Measurements from ENCODE around the gene NPHP4.

Gene NPHP4

DNA sequence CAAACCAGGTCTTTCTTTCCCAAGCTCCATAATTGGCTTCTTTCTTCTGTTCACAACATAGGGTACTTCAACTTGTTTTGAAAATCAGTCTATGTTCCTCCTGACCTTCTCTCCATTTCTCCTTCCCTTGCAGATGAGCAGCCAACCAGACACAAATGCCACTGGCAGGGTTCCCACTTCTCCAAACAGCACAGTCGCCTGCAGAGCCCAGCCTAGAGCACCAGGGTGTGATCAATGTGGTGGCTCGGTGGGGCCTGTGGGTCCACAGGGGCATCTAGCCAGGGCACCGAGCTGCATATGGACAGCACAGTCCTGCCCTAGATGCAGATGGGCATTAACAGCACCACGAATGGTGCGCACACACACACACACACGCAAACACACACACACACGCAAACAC, 112.8 kb downstream of the NPHP4 start:
- no peak for DNase-seq (ENCODE audit: low read depth, low spot score)

DNA sequence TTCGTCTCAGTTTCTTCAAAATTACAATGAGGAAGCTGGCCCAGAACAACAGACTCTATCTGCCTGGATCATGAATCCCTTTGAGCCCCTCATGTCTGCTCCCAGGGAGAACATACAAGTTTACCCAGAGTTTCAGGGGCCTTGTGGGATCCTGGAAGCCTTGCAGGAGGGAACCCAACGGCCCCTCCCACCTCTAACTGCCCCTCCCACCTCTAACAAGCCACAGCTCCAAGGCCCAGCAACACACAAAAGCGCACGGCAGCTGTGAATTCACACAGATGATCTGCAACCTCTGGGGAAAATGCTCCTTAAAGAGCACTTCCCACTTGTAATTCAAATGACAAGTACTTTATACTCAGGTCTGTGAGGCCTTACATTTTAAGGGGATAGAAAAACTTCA, 113.3 kb downstream of the NPHP4 start:
- DNase-seq (ENCODE audit: low read depth, low spot score): no peak

DNA sequence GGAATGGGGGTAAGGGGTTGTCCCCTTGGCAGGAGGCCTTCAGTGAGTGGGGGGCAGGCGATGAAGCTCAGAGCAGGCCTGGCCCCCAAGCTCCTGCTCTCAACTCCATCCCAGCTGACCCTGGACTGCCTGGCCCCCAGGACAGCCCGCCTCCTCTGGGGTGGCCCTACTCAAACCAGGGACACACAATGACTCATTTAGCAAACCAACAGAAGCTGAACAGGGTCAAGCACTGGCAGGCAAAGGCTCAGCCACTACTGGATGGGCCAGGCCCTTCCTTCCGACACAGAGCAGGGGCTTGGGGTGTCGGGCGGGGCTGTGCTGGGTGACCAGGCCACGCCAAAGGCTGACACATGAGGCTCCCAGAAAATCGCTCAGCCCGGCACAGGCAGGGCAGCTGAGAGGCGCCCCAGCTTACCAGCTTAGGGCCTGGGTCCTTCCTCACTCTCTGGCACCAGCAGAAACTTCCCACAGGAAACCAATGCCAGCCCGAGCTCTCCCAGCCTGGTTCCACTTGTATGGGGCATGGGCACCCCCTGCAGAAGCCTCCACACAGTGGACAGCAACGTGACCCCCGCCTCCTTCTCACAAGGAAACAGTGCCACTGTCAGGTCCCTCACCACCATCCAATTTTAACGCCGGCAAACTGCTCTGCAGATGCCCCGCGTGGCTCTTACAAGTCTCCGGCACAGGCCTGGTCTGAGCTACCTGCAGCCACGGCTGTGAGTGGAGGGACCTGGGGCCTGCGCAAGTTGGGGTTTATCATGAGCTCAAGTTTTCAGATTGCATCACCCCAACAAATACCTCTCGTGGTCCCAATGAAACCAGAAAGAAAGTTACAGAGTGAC, 114.3 kb downstream of the NPHP4 start:
- no peak for DNase-seq (ENCODE audit: low read depth, low spot score)

DNA sequence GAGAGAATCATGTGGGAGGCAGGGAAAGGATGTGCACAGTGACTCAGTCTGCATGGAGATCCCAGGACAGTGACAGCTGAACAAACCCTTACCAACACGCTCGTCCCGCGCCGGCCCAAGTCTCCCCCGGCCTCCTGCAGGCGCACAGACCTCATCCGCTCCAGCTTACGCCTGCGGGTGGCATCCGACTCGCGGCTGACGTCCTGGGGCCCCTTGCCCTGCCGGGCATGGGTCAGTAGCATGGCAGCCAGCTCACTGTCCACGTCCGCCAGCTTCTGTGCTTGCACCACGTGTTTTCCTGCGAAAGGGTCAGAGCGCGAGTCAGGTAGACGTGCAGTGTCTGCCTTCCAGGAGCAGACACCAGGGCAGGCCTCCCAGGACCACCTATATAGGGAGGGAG, 115.2 kb downstream of the NPHP4 start:
- no peak for DNase-seq (ENCODE audit: low read depth, low spot score)

DNA sequence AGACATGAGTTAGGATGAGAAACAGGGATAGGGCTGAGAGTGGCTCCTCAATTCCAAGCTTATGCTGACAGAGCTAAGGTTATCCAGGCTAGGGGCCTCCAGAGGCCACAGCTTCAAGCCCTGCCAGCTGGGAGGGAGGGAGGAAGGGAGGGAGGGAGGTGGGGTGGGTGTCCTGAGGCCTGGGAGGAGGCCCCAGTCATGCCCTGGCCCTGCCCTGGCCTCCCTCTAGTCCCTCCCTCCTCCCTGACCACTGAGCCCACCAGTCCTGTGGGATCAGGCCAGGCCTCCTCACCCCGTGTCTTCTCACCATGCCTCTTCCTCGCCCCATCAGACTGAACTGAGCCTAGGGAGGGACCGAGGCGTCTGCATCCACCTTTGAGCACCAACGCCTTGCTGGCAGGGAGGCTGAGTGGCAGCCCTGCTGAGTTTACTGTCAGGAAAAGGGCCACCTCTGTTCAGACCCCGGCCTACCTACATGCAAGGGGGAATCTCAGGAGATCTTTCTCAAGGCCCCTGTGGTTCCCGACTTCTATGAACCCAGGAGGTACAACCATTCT, 116.1 kb downstream of the NPHP4 start:
- DNase-seq (ENCODE audit: low read depth, low spot score): no peak

DNA sequence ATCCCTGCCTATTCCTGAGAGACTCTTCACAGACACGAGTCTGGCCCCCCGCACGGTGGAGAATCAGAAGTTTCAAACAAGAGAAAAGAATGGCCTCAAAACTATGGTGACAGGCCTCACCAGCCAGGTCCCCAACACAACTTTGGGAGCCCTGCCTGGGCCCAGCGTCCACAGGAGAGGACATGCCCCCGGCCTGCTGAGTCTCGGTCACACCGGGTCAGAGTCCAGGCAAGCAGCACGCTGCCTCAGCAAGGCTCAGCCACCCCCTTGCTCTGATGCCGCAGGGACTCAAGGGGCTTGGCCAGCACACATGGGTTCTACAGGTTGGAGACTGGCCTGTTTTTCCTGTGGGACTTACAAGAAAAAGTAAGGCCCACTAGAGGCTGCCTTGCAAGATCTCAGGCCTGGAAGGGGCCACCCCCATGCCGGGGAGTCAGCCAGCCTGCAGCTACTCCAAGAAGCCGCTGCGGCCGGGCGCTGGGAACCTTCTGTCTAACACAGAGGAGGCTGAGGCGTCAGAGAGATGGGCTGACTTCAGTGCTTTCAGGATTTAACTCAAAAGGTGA, 116.8 kb downstream of the NPHP4 start:
- DNase-seq (ENCODE audit: low read depth, low spot score): no peak

DNA sequence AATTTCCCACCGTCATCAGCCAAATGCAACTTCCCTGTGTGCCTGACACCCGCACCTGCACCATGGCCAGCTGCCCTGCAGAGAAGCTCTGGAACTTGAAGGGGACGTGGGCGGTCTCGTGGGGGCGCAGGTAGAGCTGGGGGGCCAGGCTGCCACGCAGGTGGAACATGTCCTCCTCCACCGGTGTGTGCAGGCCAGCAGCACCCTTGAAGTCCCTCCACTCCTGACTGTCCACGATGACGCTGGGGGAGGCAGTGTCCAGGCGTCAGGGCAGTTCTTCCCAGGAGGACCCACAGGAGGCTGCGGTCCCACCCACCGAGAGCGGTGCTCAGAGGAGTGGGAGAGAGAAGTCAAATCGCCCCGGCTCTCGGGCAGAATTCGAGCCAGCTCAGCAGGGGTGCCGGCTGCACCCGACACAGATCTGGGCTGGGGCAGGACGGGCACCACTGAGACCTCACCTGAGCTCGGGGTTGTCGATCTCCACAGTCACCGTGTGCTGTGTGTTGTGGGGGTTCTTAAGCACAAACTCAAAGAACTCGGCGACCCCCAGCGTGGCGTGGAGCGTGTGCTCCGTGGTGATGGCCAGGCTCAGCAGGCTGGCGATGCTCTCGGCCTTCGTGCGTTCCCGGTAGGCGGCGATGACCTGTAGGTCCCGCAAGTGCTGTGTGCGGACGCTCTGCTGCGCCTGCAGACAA, 117.7 kb downstream of the NPHP4 start:
- no peak for DNase-seq (ENCODE audit: low read depth, low spot score)

DNA sequence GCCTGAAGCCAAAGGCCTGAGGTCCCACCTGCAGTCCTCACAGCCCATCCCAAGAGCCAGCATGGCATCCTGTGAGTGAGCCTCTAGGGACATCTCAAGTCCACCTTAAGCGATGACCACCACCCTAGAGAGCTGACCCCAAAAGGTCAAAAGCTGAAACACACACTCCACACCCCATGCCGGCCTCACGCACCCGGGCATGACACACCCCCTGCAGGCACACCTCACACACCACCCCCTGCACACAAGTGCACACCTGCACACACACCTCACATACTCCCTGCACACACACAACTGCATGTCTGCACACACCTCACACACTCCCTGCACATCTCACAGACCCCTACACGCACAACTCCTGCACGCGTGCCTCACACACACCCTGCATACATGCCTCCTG, 118.7 kb downstream of the NPHP4 start:
- DNase-seq (ENCODE audit: low read depth, low spot score): no peak

DNA sequence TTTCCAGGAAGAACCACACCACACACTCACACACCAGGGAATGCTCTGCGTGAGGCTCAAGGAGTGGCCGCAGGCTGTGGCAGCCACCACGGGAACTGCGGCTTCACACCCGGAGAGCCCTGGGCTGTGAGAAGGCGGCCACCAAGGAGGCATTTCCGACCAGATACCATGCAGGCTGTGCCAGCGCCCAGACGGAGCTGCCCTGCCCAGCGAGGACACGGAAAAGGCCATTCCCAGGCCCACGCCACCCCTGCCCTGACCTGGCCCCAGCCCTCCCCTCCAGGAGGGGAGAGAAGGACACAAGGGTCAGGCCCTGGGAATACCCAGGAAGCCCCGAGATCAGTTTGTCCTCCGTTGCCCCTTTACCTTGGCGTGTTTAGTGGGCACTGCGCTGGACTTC, 119.3 kb downstream of the NPHP4 start:
- DNase-seq (ENCODE audit: low read depth, low spot score): no peak

DNA sequence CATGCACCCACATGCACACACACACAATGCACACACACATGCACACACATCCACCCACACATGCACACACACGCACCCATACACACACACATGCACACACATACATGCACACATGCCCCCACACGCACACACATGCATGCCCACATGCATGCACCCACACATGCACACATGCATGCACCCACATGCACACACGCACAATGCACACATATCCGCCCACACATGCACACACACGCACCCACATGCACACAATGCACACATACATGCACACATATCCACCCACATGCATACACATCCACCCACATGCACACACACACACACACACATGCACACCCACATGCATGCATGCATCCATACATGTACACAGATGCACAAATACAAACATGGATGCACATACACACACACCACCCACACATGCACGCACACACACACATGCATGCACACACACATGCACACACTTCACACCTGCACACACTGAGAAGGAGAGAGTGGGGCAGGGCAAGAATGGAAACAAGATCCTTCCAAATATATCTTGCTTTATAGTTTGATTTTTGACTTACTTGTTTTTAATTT, 123.2 kb downstream of the NPHP4 start:
- DNase-seq (ENCODE audit: low read depth, low spot score): no peak

DNA sequence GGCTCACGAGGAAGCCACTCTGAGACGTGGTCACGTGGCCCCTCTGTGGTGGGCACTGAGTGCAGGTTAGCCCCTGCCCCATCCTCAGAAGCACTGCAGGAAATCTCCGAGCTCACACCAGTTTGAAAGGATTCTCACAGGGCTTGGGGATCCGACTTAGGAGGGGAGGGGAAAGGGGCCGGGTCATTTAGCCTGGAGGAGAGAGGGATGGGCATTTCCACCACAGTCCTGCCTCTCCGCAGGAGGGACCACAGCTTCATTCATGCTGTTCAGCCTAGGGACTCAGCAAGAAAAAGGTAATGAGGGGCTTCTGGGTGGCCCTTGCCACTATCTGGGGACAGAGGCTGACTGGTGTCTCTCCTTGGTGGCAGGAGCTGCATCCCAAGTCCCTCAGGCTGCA, 126.5 kb downstream of the NPHP4 start:
- no peak for DNase-seq (ENCODE audit: low read depth, low spot score)

DNA sequence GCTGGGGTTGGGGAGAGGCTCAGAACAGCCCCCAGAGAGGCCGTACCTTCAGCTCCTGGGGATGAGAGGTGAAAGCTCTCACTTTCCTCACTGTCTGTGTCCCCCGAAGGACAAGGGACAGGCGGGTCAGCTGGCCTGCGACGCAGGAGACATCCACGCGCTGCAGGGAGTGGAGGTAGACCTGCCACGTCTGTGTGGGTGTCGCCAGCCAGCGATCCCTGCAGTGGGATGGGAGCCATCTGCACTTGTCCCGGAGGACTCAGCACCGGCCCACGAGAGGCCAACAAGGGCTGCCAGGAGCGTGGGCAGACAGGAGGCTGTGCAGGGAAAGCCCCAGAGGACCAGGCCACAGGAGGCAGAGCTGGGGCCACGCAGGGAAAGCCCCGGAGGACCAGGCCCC, 127.2 kb downstream of the NPHP4 start:
- no peak for DNase-seq (ENCODE audit: low read depth, low spot score)

DNA sequence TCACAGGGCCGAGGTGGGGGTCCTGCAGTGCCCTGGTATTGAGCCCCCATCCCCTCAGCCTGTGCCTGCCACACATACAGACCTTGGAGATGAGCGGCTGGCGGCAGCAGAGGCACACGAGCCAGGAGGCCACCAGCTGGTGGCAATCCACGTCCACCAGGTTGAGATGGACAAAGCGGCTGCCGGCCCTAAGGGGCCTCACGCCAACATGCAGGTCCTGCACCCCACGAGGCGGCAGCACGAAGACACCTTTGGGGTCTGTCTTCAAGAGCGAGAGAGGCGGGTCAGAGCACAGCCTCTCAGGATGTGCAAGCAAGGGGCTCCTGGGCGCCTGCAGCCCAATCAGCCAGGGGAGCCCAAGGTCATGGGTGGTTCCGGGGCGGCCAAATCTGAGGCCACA, 128.0 kb downstream of the NPHP4 start:
- DNase-seq (ENCODE audit: low read depth, low spot score): no peak

DNA sequence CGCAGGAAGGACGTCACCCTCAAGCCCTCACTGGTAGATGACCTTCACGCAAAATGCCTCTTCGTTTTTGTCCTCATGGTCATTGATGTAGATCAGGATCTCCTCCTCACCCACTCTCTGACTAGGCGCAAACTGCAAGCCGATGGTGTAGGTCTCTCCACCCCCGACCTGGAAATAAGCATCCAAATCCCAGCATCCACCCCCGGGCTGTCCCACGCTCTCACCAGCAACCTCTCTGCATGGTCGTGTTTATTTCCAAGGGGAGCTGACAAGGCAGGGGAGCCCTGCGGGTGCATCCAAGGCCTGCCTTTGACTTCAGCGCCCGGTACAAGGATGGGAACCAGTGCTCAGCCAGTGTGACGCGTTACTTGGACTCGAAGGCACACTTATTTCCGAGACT, 129.0 kb downstream of the NPHP4 start:
- DNase-seq (ENCODE audit: low read depth, low spot score): no peak

DNA sequence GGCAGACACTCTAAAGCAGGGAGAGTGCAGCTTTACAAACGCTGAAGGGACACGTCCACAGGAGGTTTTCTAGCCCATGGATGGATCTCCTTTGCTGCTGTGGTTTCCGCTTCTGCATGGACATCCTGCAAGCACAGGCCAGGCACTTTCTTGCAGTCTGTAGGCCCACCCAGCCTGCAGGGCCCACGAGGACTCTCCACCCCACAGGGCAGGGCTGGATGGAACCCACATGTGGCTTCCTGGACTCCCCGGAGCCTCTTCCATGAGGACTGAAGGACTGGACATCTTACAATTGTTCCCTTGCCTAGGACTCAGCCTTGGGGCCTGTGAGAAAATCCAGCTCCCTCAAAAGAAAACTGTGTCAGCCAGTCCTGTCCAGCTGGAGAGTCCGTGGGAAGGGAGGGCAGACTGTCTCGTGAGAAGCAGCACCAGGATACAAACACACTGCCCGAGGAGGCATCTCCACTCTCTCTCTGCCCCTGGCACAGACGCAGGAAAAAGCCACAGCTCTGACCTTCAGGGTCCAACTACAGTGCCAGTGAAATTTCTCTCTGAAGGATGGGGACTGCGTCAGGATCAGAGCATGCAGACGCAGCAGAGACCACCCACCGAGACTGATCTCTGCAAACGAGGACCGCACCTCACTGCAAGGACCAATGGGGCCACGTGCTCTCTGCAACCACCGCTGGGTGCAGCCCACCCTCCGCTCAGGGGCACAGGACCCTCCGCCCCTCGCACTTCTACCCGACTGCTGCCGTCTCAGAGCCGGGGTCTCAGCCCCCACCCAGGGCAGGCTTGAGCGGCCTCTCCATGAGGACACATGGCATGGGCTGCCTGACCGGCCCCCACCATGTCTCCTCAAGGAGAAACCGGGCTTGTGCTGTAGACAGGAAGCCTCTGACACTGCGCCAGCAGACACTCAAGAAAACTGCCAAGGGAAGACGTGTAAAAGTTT, 130.1 kb downstream of the NPHP4 start:
- DNase-seq (ENCODE audit: low read depth, low spot score): no peak

DNA sequence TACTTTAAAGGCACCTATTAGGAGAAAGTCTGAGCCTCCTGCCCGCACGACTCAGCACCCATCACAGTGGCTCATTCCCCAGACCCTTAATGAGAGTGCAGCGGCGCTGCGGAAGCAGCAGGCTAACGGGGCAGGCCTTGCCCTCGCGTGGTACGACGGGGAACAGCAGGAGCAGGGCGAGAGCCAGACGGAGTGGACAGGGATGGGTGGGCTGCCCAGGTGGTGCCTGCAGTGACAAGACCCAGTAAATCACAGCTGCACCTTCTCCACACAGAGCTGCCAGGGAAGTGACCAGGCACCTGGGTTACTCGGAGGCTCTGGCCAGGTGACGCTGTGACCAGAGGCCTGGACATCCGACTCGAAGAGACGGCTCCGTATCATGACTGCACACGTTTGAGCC, 131.9 kb downstream of the NPHP4 start:
- DNase-seq (ENCODE audit: low read depth, low spot score): no peak

DNA sequence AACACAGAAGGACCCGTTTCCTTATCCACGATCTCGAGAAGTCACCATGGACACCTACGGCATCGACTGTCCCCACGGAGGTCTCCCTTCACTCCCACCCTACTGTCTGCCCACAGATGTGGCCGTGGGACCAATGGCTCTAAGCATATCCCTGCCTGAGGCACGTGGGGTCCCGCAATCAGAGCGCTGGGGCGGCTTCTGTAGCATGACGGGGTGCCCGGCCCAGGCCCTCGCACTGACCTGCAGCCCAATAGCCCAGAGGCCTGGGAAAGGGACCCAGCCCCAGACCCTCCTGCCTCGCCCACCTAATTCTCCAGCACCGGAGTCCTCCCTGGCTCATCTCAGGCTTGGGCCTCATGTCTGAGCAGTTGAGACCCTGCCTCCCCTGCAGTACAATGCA, 132.5 kb downstream of the NPHP4 start:
- no peak for DNase-seq (ENCODE audit: low read depth, low spot score)

DNA sequence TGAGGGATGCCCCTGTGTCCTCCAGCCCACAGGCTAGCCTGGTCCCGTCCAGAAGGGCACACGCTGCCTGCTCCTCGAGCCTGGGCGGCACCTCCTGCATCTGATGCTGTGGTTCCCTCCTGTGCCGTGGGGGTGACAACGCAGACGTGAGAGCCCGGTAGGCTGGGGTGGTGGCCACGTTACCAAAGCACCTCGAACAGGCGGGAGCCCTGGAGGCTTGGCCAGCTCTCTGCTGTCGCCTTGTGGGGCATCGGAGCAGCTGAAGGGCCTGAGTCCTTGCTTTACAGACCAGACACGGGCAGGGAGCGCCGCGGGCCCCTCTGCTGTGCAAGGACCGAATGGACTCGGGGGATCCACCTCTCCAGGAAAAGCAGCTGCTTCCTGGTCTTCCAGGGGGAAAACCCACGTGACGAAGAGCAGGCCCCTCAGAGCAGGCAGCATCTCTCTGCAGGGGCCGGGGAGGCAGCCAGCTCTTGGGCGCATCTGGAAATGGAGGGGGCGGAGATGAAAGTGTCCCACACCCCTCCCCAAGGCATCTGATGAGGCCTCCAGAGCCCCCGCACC, 133.3 kb downstream of the NPHP4 start:
- DNase-seq (ENCODE audit: low read depth, low spot score): no peak

DNA sequence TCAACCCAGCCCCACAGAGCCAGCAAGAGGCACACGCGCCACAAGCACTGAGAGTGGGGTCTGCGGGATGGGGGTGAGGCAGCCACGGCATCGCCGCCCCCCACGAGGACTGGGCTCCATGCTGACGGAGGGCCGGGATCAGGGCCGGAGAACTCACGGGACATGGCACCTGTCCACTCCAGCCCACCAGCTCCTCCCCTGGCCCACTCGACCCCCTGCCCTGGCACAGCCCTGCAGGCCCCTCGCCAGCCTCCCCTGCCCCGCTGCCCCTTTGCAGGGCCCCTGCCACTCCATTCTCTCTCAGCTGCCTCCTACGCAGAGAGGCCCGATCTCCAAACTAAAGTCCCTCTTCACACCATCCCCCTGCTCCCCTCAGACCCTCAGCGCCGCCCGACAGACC, 134.0 kb downstream of the NPHP4 start:
- DNase-seq (ENCODE audit: low read depth, low spot score): no peak

DNA sequence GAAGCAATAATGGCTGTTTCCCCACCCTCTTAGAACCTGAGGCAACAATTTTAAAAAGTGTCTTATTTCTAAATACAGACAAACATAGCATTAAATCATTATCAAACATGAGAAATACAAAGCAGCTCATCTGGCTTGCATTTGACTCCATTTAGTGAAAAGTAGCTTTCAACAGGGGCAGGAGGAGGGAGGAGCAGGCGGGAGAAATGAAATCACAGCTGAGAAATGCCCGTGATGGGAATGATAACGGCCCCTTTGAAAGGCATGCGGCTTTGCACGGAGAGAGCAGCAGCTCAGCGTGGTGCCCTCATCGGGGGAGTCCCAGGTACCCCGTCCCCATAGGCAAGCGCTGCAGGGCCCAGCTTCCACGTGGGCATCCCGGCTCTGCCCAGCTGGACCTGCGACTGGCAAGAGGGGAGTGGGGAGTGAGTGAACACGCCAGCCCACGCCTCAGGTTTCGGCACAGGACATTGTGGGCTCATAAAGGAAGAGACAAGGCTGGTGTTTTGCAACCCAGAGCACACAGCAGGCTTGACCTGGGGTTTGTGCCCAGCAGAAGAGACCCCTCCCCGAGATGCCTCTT, 134.6 kb downstream of the NPHP4 start:
- DNase-seq (ENCODE audit: low read depth, low spot score): no peak
